ENCODE results near the gene CLDND2. TPM values are rescaled to one million over a fixed set of nuclear protein-coding genes. Genes with fewer than 3 reads are reported as not detected.

The CLDND2 gene
- total and polyA plus RNA-seq, 8 donors: 0.88 to 4.3 (median 1.3) TPM; not detected in 5

- Histone ChIP-seq H3K27ac (no peak overlapping the region), H3K9me3 (peaks cover 0 to 7% (median 3%) of the 10 kb centered on the region in 4 donors), H3K36me3 (peaks cover 0 to 20% (median 9%) of the 10 kb centered on the region in 4 donors), H3K27me3 (peaks cover 9 to 77% (median 48%) of the 10 kb centered on the region in 3 donors), H3K4me3 (no peak overlapping the region), H3K4me1 (peaks cover 7 to 17% (median 15%) of the 10 kb centered on the region in 4 donors)
- intact Hi-C loops (cut with DNase I; ENCODE audit: low total_unique reads): no loop called here
- TF ChIP-seq POLR2A (IDR thresholded peaks at IDR 0.05): no peak
- TF ChIP-seq POLR2AphosphoS5 (IDR thresholded peaks at IDR 0.05): no peak
- TF ChIP-seq EP300 (IDR thresholded peaks at IDR 0.05): no peak
- no peak for TF ChIP-seq CTCF (IDR thresholded peaks at IDR 0.05)
- WGBS, 5 donors: 84 to 94% (median 89%) methylated on average over 5 of the region's 5 CpGs
- DNase-seq: no peak
These were observed 39.4 kb downstream of the CLDND2 start for GRCh38 chr19:51329411-51329810.

GRCh38 chr19:51327066-51328001 lies 41.5 kb downstream of the CLDND2 start:
- H3K9me3 ChIP-seq: peaks cover 0 to 7% (median 3%) of the 10 kb centered on the region in 4 donors
- peak; percentile 28 to 84 for DNase-seq
- 2 to 9% (median 6%) methylated on average over 45 to 75 of the region's 75 CpGs for WGBS, 5 donors
- intact Hi-C loops (cut with DNase I; ENCODE audit: low total_unique reads): no loop called here
- H3K27me3 ChIP-seq: peaks cover 9 to 94% (median 52%) of the 10 kb centered on the region in 3 donors
- peak overlapping the region in 2 of 4 donors; percentile 19 to 34 for H3K4me3 ChIP-seq
- H3K4me1 ChIP-seq: peaks cover 7 to 17% (median 15%) of the 10 kb centered on the region in 4 donors
- H3K36me3 ChIP-seq: peaks cover 0 to 15% (median 9%) of the 10 kb centered on the region in 4 donors
- TF ChIP-seq POLR2AphosphoS5 (IDR thresholded peaks at IDR 0.05) (no peak), CTCF (IDR thresholded peaks at IDR 0.05) (no peak)
- H3K27ac ChIP-seq: no peak overlapping the region

GRCh38 chr19:51326216-51327065 lies 42.4 kb downstream of the CLDND2 start:
- H3K36me3 ChIP-seq: peaks cover 0 to 6% (median 5%) of the 10 kb centered on the region in 4 donors
- H3K27me3 ChIP-seq: peaks cover 9 to 92% (median 52%) of the 10 kb centered on the region in 3 donors
- H3K9me3 ChIP-seq: peaks cover 0 to 6% (median 3%) of the 10 kb centered on the region in 4 donors
- TF ChIP-seq POLR2AphosphoS5 (IDR thresholded peaks at IDR 0.05) (no peak), CTCF (IDR thresholded peaks at IDR 0.05) (no peak), EP300 (IDR thresholded peaks at IDR 0.05) (no peak), POLR2A (IDR thresholded peaks at IDR 0.05) (no peak)
- no peak overlapping the region for H3K4me3 ChIP-seq
- H3K4me1 ChIP-seq: peaks cover 7 to 17% (median 15%) of the 10 kb centered on the region in 4 donors
- no peak overlapping the region for H3K27ac ChIP-seq
- WGBS, 5 donors: 15 to 33% (median 19%) methylated on average over 20 to 36 of the region's 36 CpGs
- no peak for DNase-seq
- intact Hi-C loops (cut with DNase I; ENCODE audit: low total_unique reads): no loop called here

Measured in stomach (tissue), 9 donors.